Neuronal stem cell (in vitro differentiated cells): ENCODE data around the gene FRMD4B.

Source experiments
- DNase-seq: peaks from one replicate; pipeline ENCODE4 v3.0.0-alpha.2; 2013; ENCODE audit warnings: low spot score
- H2AFZ ChIP-seq: one replicate; pipeline ENCODE4 v1.6.1; 2013; ENCODE audit warnings: mild to moderate bottlenecking, low read length, inconsistent platforms
- H2AK5ac ChIP-seq: 2 replicates; pipeline ENCODE4 v1.6.1; 2013; ENCODE audit warnings: low read depth, mild to moderate bottlenecking, inconsistent platforms, low read length, moderate library complexity, mixed read lengths
- H2BK120ac ChIP-seq: 2 replicates; pipeline ENCODE4 v1.6.1; 2013; ENCODE audit warnings: low read depth, mild to moderate bottlenecking, inconsistent platforms, low read length, moderate library complexity, mixed read lengths
- H2BK12ac ChIP-seq: one replicate; pipeline ENCODE4 v1.6.1; 2013; ENCODE audit warnings: low read length, inconsistent platforms
- H2BK15ac ChIP-seq: 2 replicates; pipeline ENCODE4 v1.6.1; 2013; ENCODE audit warnings: mild to moderate bottlenecking, low read length, inconsistent platforms, mixed read lengths
- H2BK5ac ChIP-seq: one replicate; pipeline ENCODE4 v1.6.1; 2013; ENCODE audit warnings: inconsistent platforms, mild to moderate bottlenecking, low read length, moderate library complexity
- H3K14ac ChIP-seq: one replicate; pipeline ENCODE4 v1.6.1; 2013; ENCODE audit warnings: low read length, inconsistent platforms
- H3K18ac ChIP-seq: 2 replicates; pipeline ENCODE4 v1.6.1; 2013; ENCODE audit warnings: low read length, inconsistent platforms
- H3K23ac ChIP-seq: 2 replicates; pipeline ENCODE4 v1.6.1; 2013; ENCODE audit warnings: low read depth, mild to moderate bottlenecking, mixed read lengths, low read length, inconsistent platforms; ENCODE audit not compliant: poor library complexity
- H3K27ac ChIP-seq: replicated peaks from 3 replicates; pipeline ENCODE4 v1.5.1; 2013; ENCODE audit warnings: low read length, inconsistent platforms
- H3K27me3 ChIP-seq, 3 experiments: 2 replicates each; pipeline ENCODE4 v1.6.1; 2013; ENCODE audit warnings: low read length in 3 of 3, mild to moderate bottlenecking in 2 of 3, inconsistent platforms in 1 of 3, low read depth in 1 of 3, mixed read lengths in 1 of 3, moderate library complexity in 1 of 3; ENCODE audit not compliant: control insufficient read depth in 3 of 3, insufficient read depth in 3 of 3
- H3K36me3 ChIP-seq, 2 donors: replicated peaks in 1 of 2; 2 replicates each; pipeline ENCODE4 v1.6.1; 2013; ENCODE audit warnings: low read length in 2 of 2; ENCODE audit not compliant: control insufficient read depth in 2 of 2, insufficient read depth in 2 of 2
- H3K4ac ChIP-seq: 2 replicates; pipeline ENCODE4 v1.6.1; 2013; ENCODE audit warnings: inconsistent platforms, mild to moderate bottlenecking, low read length, moderate library complexity
- H3K4me1 ChIP-seq, 2 donors: 1 replicate in 1 of 2; 2 replicates in 1 of 2; pipeline ENCODE4 v1.6.1; 2013; ENCODE audit warnings: low read length in 2 of 2, low read depth in 1 of 2; ENCODE audit not compliant: control insufficient read depth in 2 of 2, insufficient read depth in 1 of 2
- H3K4me2 ChIP-seq: one replicate; pipeline ENCODE4 v1.6.1; 2013; ENCODE audit warnings: mild to moderate bottlenecking, low read length, inconsistent platforms; ENCODE audit not compliant: insufficient read depth, poor library complexity, severe bottlenecking
- H3K4me3 ChIP-seq, 2 donors: 2 replicates each; pipeline ENCODE4 v1.5.1; 2013; ENCODE audit warnings: low read length in 2 of 2, mild to moderate bottlenecking in 2 of 2, inconsistent platforms in 1 of 2, moderate library complexity in 1 of 2
- H3K79me1 ChIP-seq: one replicate; pipeline ENCODE4 v1.6.1; 2013; ENCODE audit warnings: low read depth, mild to moderate bottlenecking, inconsistent platforms, low read length, moderate library complexity
- H3K9ac ChIP-seq: one replicate; pipeline ENCODE4 v1.6.1; 2013; ENCODE audit warnings: mild to moderate bottlenecking, low read depth, low read length, inconsistent platforms; ENCODE audit not compliant: poor library complexity
- H3K9me3 ChIP-seq, 2 donors: replicated peaks in 1 of 2; 2 replicates each; pipeline versions ENCODE3 to v1.6.1; 2013; ENCODE audit warnings: low read length in 2 of 2, mild to moderate bottlenecking in 2 of 2, inconsistent platforms in 1 of 2, low read depth in 1 of 2, mixed read lengths in 1 of 2, moderate library complexity in 1 of 2; ENCODE audit not compliant: control insufficient read depth in 2 of 2, insufficient read depth in 1 of 2
- H4K8ac ChIP-seq: one replicate; pipeline ENCODE4 v1.6.1; 2013; ENCODE audit warnings: low read depth, mild to moderate bottlenecking, inconsistent platforms, low read length, moderate library complexity
- H4K91ac ChIP-seq: one replicate; pipeline ENCODE4 v1.6.1; 2013; ENCODE audit warnings: low read length, low read depth, mild to moderate bottlenecking, inconsistent platforms; ENCODE audit not compliant: poor library complexity
- WGBS, 2 donors: extraction: QIAGEN DNeasy Blood & Tissue Kit; methylation state at CpG; one replicate each; pipeline ENCODE4 v1.1.7; 2013; ENCODE audit warnings: missing lambda C conversion rate in 2 of 2, mixed read lengths in 1 of 2; ENCODE audit not compliant: insufficient read length in 2 of 2, insufficient replicate concordance in 1 of 2; ENCODE audit errors: extremely low coverage in 2 of 2; 5-methylcytosine and 5-hydroxymethylcytosine counted together

FRMD4B gene

GRCh38 chr3:69254351-69254750 is 131.5 kb downstream of the FRMD4B start:
- H4K91ac ChIP-seq = no peak overlapping the region
- no peak overlapping the region for H2BK12ac ChIP-seq
- H3K14ac ChIP-seq = no peak overlapping the region
- no peak overlapping the region for H2BK15ac ChIP-seq
- no peak overlapping the region for H2AK5ac ChIP-seq
- no peak for DNase-seq
- H3K9me3 ChIP-seq = no peaks in the 10 kb centered on the region
- no peak overlapping the region for H3K23ac ChIP-seq
- H3K79me1 ChIP-seq = no peaks in the 10 kb centered on the region
- no peak overlapping the region for H3K27ac ChIP-seq
- H2BK120ac ChIP-seq = no peak overlapping the region
- no peak overlapping the region for H3K9ac ChIP-seq
- no peak overlapping the region for H3K4ac ChIP-seq
- no peaks in the 10 kb centered on the region for H3K27me3 ChIP-seq
- H3K18ac ChIP-seq = no peak overlapping the region
- no CpG with 5 or more reads among the region's 4 CpGs for WGBS, 2 donors
- no peak overlapping the region for H4K8ac ChIP-seq
- no peak overlapping the region for H2AFZ ChIP-seq
- no peaks in the 10 kb centered on the region for H3K36me3 ChIP-seq
- peaks cover under 1 to 9% of the 10 kb centered on the region in 2 donors for H3K4me1 ChIP-seq
- no peak overlapping the region for H2BK5ac ChIP-seq
- H3K4me2 ChIP-seq = no peak overlapping the region
- no peak overlapping the region for H3K4me3 ChIP-seq

- no peak overlapping the region for H2AFZ ChIP-seq
- H3K4me1 ChIP-seq = peaks cover 7 to 13% of the 10 kb centered on the region in 2 donors
- H4K91ac ChIP-seq = no peak overlapping the region
- WGBS, 2 donors = no CpG with 5 or more reads among the region's 4 CpGs
- no peak overlapping the region for H3K4ac ChIP-seq
- no peak overlapping the region for H3K27ac ChIP-seq
- no peak overlapping the region for H3K23ac ChIP-seq
- no peak overlapping the region for H3K18ac ChIP-seq
- H3K4me3 ChIP-seq = no peak overlapping the region
- no peak for DNase-seq
- no peak overlapping the region for H4K8ac ChIP-seq
- H3K36me3 ChIP-seq = no peaks in the 10 kb centered on the region
- no peaks in the 10 kb centered on the region for H3K79me1 ChIP-seq
- no peak overlapping the region for H2BK12ac ChIP-seq
- H2BK120ac ChIP-seq = no peak overlapping the region
- H2BK15ac ChIP-seq = no peak overlapping the region
- H3K27me3 ChIP-seq = no peaks in the 10 kb centered on the region
- H2AK5ac ChIP-seq = no peak overlapping the region
- no peak overlapping the region for H3K4me2 ChIP-seq
- H2BK5ac ChIP-seq = no peak overlapping the region
- no peak overlapping the region for H3K9ac ChIP-seq
- H3K14ac ChIP-seq = no peak overlapping the region
- no peaks in the 10 kb centered on the region for H3K9me3 ChIP-seq
Observed at GRCh38 chr3:69252631-69253030, 133.3 kb downstream of the FRMD4B start.

- Histone ChIP-seq H2BK12ac (no peak overlapping the region), H4K91ac (no peak overlapping the region), H2AK5ac (no peak overlapping the region), H4K8ac (no peak overlapping the region), H2BK5ac (no peak overlapping the region), H3K4me2 (no peak overlapping the region), H3K79me1 (no peaks in the 10 kb centered on the region), H2BK120ac (no peak overlapping the region), H3K36me3 (no peaks in the 10 kb centered on the region), H3K27ac (no peak overlapping the region), H3K14ac (no peak overlapping the region), H3K4me1 (peaks cover 7 to 13% of the 10 kb centered on the region in 2 donors), H3K18ac (no peak overlapping the region), H3K4ac (no peak overlapping the region), H3K27me3 (no peaks in the 10 kb centered on the region), H3K23ac (no peak overlapping the region), H3K9ac (no peak overlapping the region), H2AFZ (no peak overlapping the region), H2BK15ac (no peak overlapping the region), H3K4me3 (no peak overlapping the region), H3K9me3 (no peaks in the 10 kb centered on the region)
- no peak for DNase-seq
- no CpG with 5 or more reads among the region's 4 CpGs for WGBS, 2 donors
Observed at GRCh38 chr3:69252141-69252540, 133.7 kb downstream of the FRMD4B start.

- peak overlapping the region; percentile 25 for H2AFZ ChIP-seq
- no peak overlapping the region for H3K18ac ChIP-seq
- no peak overlapping the region for H4K8ac ChIP-seq
- H2BK15ac ChIP-seq = no peak overlapping the region
- H3K79me1 ChIP-seq = no peaks in the 10 kb centered on the region
- no peak overlapping the region for H4K91ac ChIP-seq
- no peaks in the 10 kb centered on the region for H3K9me3 ChIP-seq
- no peak overlapping the region for H3K4me3 ChIP-seq
- H2AK5ac ChIP-seq = no peak overlapping the region
- no peak overlapping the region for H2BK5ac ChIP-seq
- no peaks in the 10 kb centered on the region for H3K36me3 ChIP-seq
- H3K9ac ChIP-seq = no peak overlapping the region
- H3K4ac ChIP-seq = no peak overlapping the region
- H3K27ac ChIP-seq = peak overlapping the region; percentile 50
- H2BK120ac ChIP-seq = no peak overlapping the region
- no CpG with 5 or more reads among the region's 6 CpGs for WGBS, 2 donors
- no peaks in the 10 kb centered on the region for H3K27me3 ChIP-seq
- H2BK12ac ChIP-seq = no peak overlapping the region
- DNase-seq = no peak
- peaks cover 7 to 13% of the 10 kb centered on the region in 2 donors for H3K4me1 ChIP-seq
- H3K4me2 ChIP-seq = no peak overlapping the region
- no peak overlapping the region for H3K14ac ChIP-seq
- no peak overlapping the region for H3K23ac ChIP-seq
Observed at GRCh38 chr3:69251078-69251805, 134.6 kb downstream of the FRMD4B start.
